ENCODE data around the gene HOXA2.
A peak's percentile ranks its signal among the peaks of the same experiment; 100 is the strongest.

The HOXA2 gene

GRCh38 chr7:27071622-27072390 lies 30.7 kb downstream of the HOXA2 start:
- no peak for DNase-seq

GRCh38 chr7:27068259-27068658 lies 34.2 kb downstream of the HOXA2 start:
- peak; percentile 48 for DNase-seq

GRCh38 chr7:27066148-27066547 lies 36.3 kb downstream of the HOXA2 start:
- DNase-seq = no peak

GRCh38 chr7:27065709-27066108 lies 36.8 kb downstream of the HOXA2 start:
- no peak for DNase-seq

- no peak for DNase-seq
Measured at GRCh38 chr7:27064661-27065060, 37.8 kb downstream of the HOXA2 start.

- DNase-seq = no peak
Measured at GRCh38 chr7:27064159-27064558, 38.3 kb downstream of the HOXA2 start.

GRCh38 chr7:27062946-27063345 lies 39.5 kb downstream of the HOXA2 start:
- DNase-seq = no peak

GRCh38 chr7:27053153-27053552 lies 49.3 kb downstream of the HOXA2 start:
- DNase-seq = no peak

- no peak for DNase-seq
Measured at GRCh38 chr7:27051451-27051850, 51.0 kb downstream of the HOXA2 start.
